WTC11 (cell line): Measurements from ENCODE around the gene BABAM2.

Source experiments
- ATF3 ChIP-seq: sonication (generic); formaldehyde crosslinking; conservative IDR thresholded peaks from 2 replicates; pipeline ENCODE4 v1.8.1; 2022; ENCODE audit warnings: mild to moderate bottlenecking, missing genetic modification reagents
- CTCF ChIP-seq: fragments of 200-600 bp; IDR thresholded peaks from 2 replicates; pipeline ENCODE4 v1.8.0; 2022; ENCODE audit warnings: antibody characterized with exemption
- ERG ChIP-seq: fragments of 250-450 bp; sonication (Bioruptor Pico); IDR thresholded peaks from 2 replicates; pipeline ENCODE4 v1.8.0; 2021; ENCODE audit warnings: mild to moderate bottlenecking
- GABPB1 ChIP-seq: sonication (generic); formaldehyde crosslinking; IDR thresholded peaks from 2 replicates; pipeline ENCODE4 v1.8.1; 2023; ENCODE audit warnings: mild to moderate bottlenecking, missing genetic modification reagents
- IRF1 ChIP-seq: sonication (generic); formaldehyde crosslinking; IDR thresholded peaks from 2 replicates; pipeline ENCODE4 v1.8.0; 2023; ENCODE audit warnings: missing genetic modification reagents
- NFATC4 ChIP-seq: fragments of 250-450 bp; sonication (Bioruptor Pico); IDR thresholded peaks from 2 replicates; pipeline ENCODE4 v1.9.0; 2021; ENCODE audit warnings: mild to moderate bottlenecking
- NFE2L1 ChIP-seq: sonication (generic); formaldehyde crosslinking; IDR thresholded peaks from 2 replicates; pipeline ENCODE4 v1.8.1; 2023; ENCODE audit warnings: missing genetic modification reagents
- SMAD4 ChIP-seq: sonication (generic); formaldehyde crosslinking; IDR thresholded peaks from 2 replicates; pipeline ENCODE4 v1.8.0; 2022; ENCODE audit warnings: mild to moderate bottlenecking, missing genetic modification reagents
- STAT6 ChIP-seq: sonication (generic); formaldehyde crosslinking; conservative IDR thresholded peaks from 2 replicates; pipeline ENCODE4 v1.8.1; 2023; ENCODE audit warnings: mild to moderate bottlenecking, low read depth, missing genetic modification reagents, moderate library complexity
- TCF7 ChIP-seq: sonication (generic); formaldehyde crosslinking; IDR thresholded peaks from 2 replicates; pipeline ENCODE4 v1.8.0; 2022; ENCODE audit warnings: mild to moderate bottlenecking, low read depth, missing genetic modification reagents, moderate library complexity
- USF2 ChIP-seq: sonication (generic); formaldehyde crosslinking; IDR thresholded peaks from 2 replicates; pipeline ENCODE4 v1.8.1; 2023; ENCODE audit warnings: mild to moderate bottlenecking, missing genetic modification reagents, moderate library complexity
- ZNF532 ChIP-seq: fragments of 250-450 bp; sonication (Bioruptor Pico); IDR thresholded peaks from 2 replicates; pipeline ENCODE4 v1.9.0; 2021; ENCODE audit warnings: mild to moderate bottlenecking, borderline replicate concordance

- TF ChIP-seq CTCF, result no peak
- TF ChIP-seq USF2 (CRISPR knock-in tag), result no peak
- TF ChIP-seq ERG (CRISPR knock-in tag), result no peak
- TF ChIP-seq SMAD4 (CRISPR knock-in tag), result no peak
- TF ChIP-seq ATF3 (CRISPR knock-in tag), result no peak
- no peak for TF ChIP-seq IRF1 (CRISPR knock-in tag)
- no peak for TF ChIP-seq ZNF532
- TF ChIP-seq NFE2L1 (CRISPR knock-in tag), result no peak
- no peak for TF ChIP-seq STAT6 (CRISPR knock-in tag)
- no peak for TF ChIP-seq TCF7 (CRISPR knock-in tag)
- TF ChIP-seq GABPB1, result no peak
- no peak for TF ChIP-seq NFATC4 (CRISPR knock-in tag)
Observed at GRCh38 chr2:28046921-28047320, 156.4 kb downstream of the BABAM2 start.
